H1 (cell line): ENCODE results near the gene GPR12. TPM values are rescaled to one million over a fixed set of nuclear protein-coding genes. Genes with fewer than 3 reads are reported as not detected.

Experiments
- CTCF ChIA-PET: fragments of 300-600 bp; sonication (Branson Sonifier 250); formaldehyde crosslinking; loops from one replicate; lab custom pipeline; 2021; ENCODE audit not compliant: partially characterized antibody; lab: Charles Lee
- POLR2A ChIA-PET: fragments of 300-600 bp; sonication (Branson Sonifier 250); formaldehyde crosslinking; loops from one replicate; lab custom pipeline; 2021; ENCODE audit warnings: inconsistent platforms; ENCODE audit not compliant: partially characterized antibody; lab: Charles Lee
- DNase-seq, 2 experiments: peaks; one replicate each; pipeline versions ENCODE4 v3.0.0 to v3.0.0-alpha.2; 2010 to 2022; ENCODE audit warnings: low spot score in 2 of 2, low read depth in 1 of 2, mixed read lengths in 1 of 2
- FAIRE-seq: peaks from 2 replicates; lab custom pipeline; 2011; peaks lifted over from hg19 to GRCh38; lab: Jason Lieb, UNC
- H2AFZ ChIP-seq: 2 replicates; pipeline ENCODE4 v1.8.1; 2012; ENCODE audit warnings: low read length, inconsistent platforms
- H2AK5ac ChIP-seq: 2 replicates; pipeline ENCODE4 v1.6.1; 2013; ENCODE audit warnings: low read depth, low read length
- H2BK120ac ChIP-seq: replicated peaks from 2 replicates; pipeline ENCODE3; 2013; ENCODE audit warnings: low read depth, low read length, inconsistent platforms
- H2BK12ac ChIP-seq: 2 replicates; pipeline ENCODE4 v1.6.1; 2013; ENCODE audit warnings: low read depth, low read length
- H2BK15ac ChIP-seq: 2 replicates; pipeline ENCODE4 v1.6.1; 2013; ENCODE audit warnings: low read length
- H2BK20ac ChIP-seq: 2 replicates; pipeline ENCODE4 v1.6.1; 2013; ENCODE audit warnings: low read length
- H2BK5ac ChIP-seq: 2 replicates; pipeline ENCODE4 v1.6.1; 2013; ENCODE audit warnings: low read depth, low read length
- H3K14ac ChIP-seq: 2 replicates; pipeline ENCODE4 v1.6.1; 2013; ENCODE audit warnings: inconsistent platforms; ENCODE audit not compliant: insufficient read length
- H3K18ac ChIP-seq: 2 replicates; pipeline ENCODE4 v1.6.1; 2013; ENCODE audit warnings: low read length; ENCODE audit errors: extremely low read depth
- H3K23ac ChIP-seq: 2 replicates; pipeline ENCODE4 v1.6.1; 2013; ENCODE audit warnings: inconsistent platforms; ENCODE audit not compliant: insufficient read length
- H3K23me2 ChIP-seq: 2 replicates; pipeline ENCODE4 v1.6.1; 2013; ENCODE audit warnings: low read depth, low read length
- H3K27ac ChIP-seq: 2 replicates; pipeline ENCODE4 v1.6.1; 2011; ENCODE audit warnings: low read depth, low read length, inconsistent platforms
- H3K27me3 ChIP-seq, 4 experiments: replicated peaks in 1 of 4; 1 replicate in 1 of 4; 2 replicates in 3 of 4; pipeline versions ENCODE4 v1.6.1 to v1.8.1; 2011 to 2013; ENCODE audit warnings: low read length in 3 of 4, mild to moderate bottlenecking in 3 of 4, inconsistent platforms in 2 of 4, mixed read lengths in 2 of 4, moderate library complexity in 1 of 4; ENCODE audit not compliant: control insufficient read depth in 3 of 4, insufficient read depth in 3 of 4; ENCODE audit errors: extremely low read depth in 1 of 4
- H3K36me3 ChIP-seq, 4 experiments: 2 replicates each; pipeline versions ENCODE4 v1.6.1 to v1.8.1; 2011 to 2013; ENCODE audit warnings: mild to moderate bottlenecking in 4 of 4, low read length in 3 of 4, moderate library complexity in 2 of 4, control low read depth in 1 of 4, inconsistent platforms in 1 of 4; ENCODE audit not compliant: insufficient read depth in 4 of 4, control insufficient read depth in 2 of 4
- H3K4ac ChIP-seq: replicated peaks from 2 replicates; pipeline ENCODE3; 2013; ENCODE audit warnings: low read length, low read depth, mixed read lengths, inconsistent platforms; ENCODE audit not compliant: insufficient read length
- H3K4me1 ChIP-seq, 4 experiments: replicated peaks in 1 of 4; 1 replicate in 1 of 4; 2 replicates in 3 of 4; pipeline versions ENCODE4 v1.6.1 to v1.8.1; 2011 to 2013; ENCODE audit warnings: low read length in 3 of 4, inconsistent platforms in 2 of 4, mixed read lengths in 1 of 4; ENCODE audit not compliant: insufficient read depth in 4 of 4, control insufficient read depth in 3 of 4
- H3K4me2 ChIP-seq, 2 experiments: 2 replicates each; pipeline versions ENCODE4 v1.6.1 to v1.8.1; 2011 to 2013; ENCODE audit warnings: low read depth in 2 of 2, low read length in 2 of 2, control low read depth in 1 of 2, inconsistent platforms in 1 of 2, mild to moderate bottlenecking in 1 of 2; ENCODE audit not compliant: insufficient read depth in 1 of 2
- H3K4me3 ChIP-seq, 4 experiments: fragments of 200-600, 300-600 bp in 1 of 4; sonication (generic), shearing (Covaris generic), sonication (Bioruptor Twin) in 1 of 4; 2 replicates each; pipeline versions ENCODE4 v1.5.1 to v1.8.1; 2011 to 2016; ENCODE audit warnings: low read length in 4 of 4, low read depth in 3 of 4, control low read depth in 2 of 4, inconsistent platforms in 2 of 4, mild to moderate bottlenecking in 2 of 4, mixed read lengths in 1 of 4, moderate library complexity in 1 of 4; ENCODE audit not compliant: insufficient read depth in 2 of 4; ENCODE audit errors: extremely low read depth in 1 of 4
- H3K56ac ChIP-seq: replicated peaks from 2 replicates; pipeline ENCODE3; 2013; ENCODE audit warnings: low read depth, mild to moderate bottlenecking, mixed read lengths, low read length, inconsistent platforms; ENCODE audit not compliant: insufficient read length
- H3K79me1 ChIP-seq: 2 replicates; pipeline ENCODE4 v1.6.1; 2013; ENCODE audit warnings: low read depth, low read length, control low read depth
- H3K79me2 ChIP-seq, 2 experiments: 2 replicates each; pipeline versions ENCODE4 v1.6.1 to v1.8.1; 2012 to 2013; ENCODE audit warnings: low read length in 2 of 2, mild to moderate bottlenecking in 2 of 2, inconsistent platforms in 1 of 2; ENCODE audit not compliant: insufficient read depth in 2 of 2, control insufficient read depth in 1 of 2
- H3K9ac ChIP-seq, 4 experiments: replicated peaks in 1 of 4; 1 replicate in 1 of 4; 2 replicates in 3 of 4; pipeline versions ENCODE4 v1.6.1 to v1.8.1; 2011 to 2013; ENCODE audit warnings: low read depth in 3 of 4, low read length in 3 of 4, control low read depth in 2 of 4, mild to moderate bottlenecking in 2 of 4, moderate library complexity in 2 of 4, inconsistent platforms in 1 of 4; ENCODE audit errors: extremely low read depth in 1 of 4
- H3K9me3 ChIP-seq, 2 experiments: 2 replicates each; pipeline versions ENCODE4 v1.6.1 to v1.8.1; 2012 to 2013; ENCODE audit warnings: mild to moderate bottlenecking in 2 of 2, moderate library complexity in 2 of 2, control low read depth in 1 of 2, inconsistent platforms in 1 of 2, low read depth in 1 of 2, low read length in 1 of 2, mixed read lengths in 1 of 2; ENCODE audit not compliant: insufficient read depth in 2 of 2
- H4K20me1 ChIP-seq, 2 experiments: replicated peaks in 1 of 2; 2 replicates each; pipeline versions ENCODE3 to v1.8.1; 2011 to 2013; ENCODE audit warnings: inconsistent platforms in 2 of 2, low read length in 2 of 2, mild to moderate bottlenecking in 1 of 2; ENCODE audit not compliant: insufficient read depth in 2 of 2, control insufficient read depth in 1 of 2
- H4K5ac ChIP-seq: 2 replicates; pipeline ENCODE4 v1.6.1; 2013; ENCODE audit warnings: low read length, low read depth, mixed read lengths, inconsistent platforms; ENCODE audit not compliant: insufficient read length
- H4K8ac ChIP-seq: 2 replicates; pipeline ENCODE4 v1.8.0; 2013; ENCODE audit warnings: mild to moderate bottlenecking, moderate library complexity, low read length, inconsistent platforms; ENCODE audit not compliant: insufficient read depth; ENCODE audit errors: extremely low read depth
- H4K91ac ChIP-seq: replicated peaks from 2 replicates; pipeline ENCODE3; 2013; ENCODE audit warnings: low read length, mixed read lengths, inconsistent platforms; ENCODE audit not compliant: insufficient read length
- BCL11A ChIP-seq, 2 experiments: IDR thresholded peaks; one replicate each; pipeline ENCODE4 v1.6.1; 2011; ENCODE audit warnings: low read depth in 2 of 2, low read length in 2 of 2, mild to moderate bottlenecking in 2 of 2
- CBX5 ChIP-seq: fragments of 300-800, 300-1000 bp; sonication (generic); IDR thresholded peaks from 2 replicates; pipeline ENCODE4 v1.7.1; 2016; ENCODE audit warnings: antibody characterized with exemption, low read length, low read depth
- JUND ChIP-seq: IDR thresholded peaks from 2 replicates; pipeline ENCODE4 v1.6.1; 2011; ENCODE audit warnings: mild to moderate bottlenecking, improper control_type of control experiment, low read length
- KDM4A ChIP-seq: IDR thresholded peaks from one replicate; pipeline ENCODE4 v1.7.1; 2012; ENCODE audit warnings: low read depth, mild to moderate bottlenecking, moderate library complexity, low read length, inconsistent platforms; ENCODE audit not compliant: severe bottlenecking
- MAFK ChIP-seq: IDR thresholded peaks from 2 replicates; pipeline ENCODE4 v1.6.1; 2012; ENCODE audit warnings: low read depth, mild to moderate bottlenecking, improper control_type of control experiment, low read length
- NRF1 ChIP-seq: IDR thresholded peaks from 2 replicates; pipeline ENCODE4 v1.6.1; 2011; ENCODE audit warnings: mild to moderate bottlenecking, low read depth, low read length, improper control_type of control experiment
- RBBP5 ChIP-seq: IDR thresholded peaks from 2 replicates; pipeline ENCODE4 v1.7.1; 2012; ENCODE audit warnings: low read depth, mild to moderate bottlenecking, inconsistent platforms, low read length, moderate library complexity, borderline replicate concordance
- TAF1 ChIP-seq: IDR thresholded peaks from 2 replicates; pipeline ENCODE4 v1.6.1; 2011; ENCODE audit warnings: mild to moderate bottlenecking, low read depth, low read length
- TAF7 ChIP-seq: optimal IDR thresholded peaks from 2 replicates; pipeline ENCODE3; 2011; ENCODE audit warnings: low read depth, mild to moderate bottlenecking, inconsistent platforms, low read length, moderate library complexity, borderline replicate concordance
- TBP ChIP-seq: IDR thresholded peaks from 2 replicates; pipeline ENCODE4 v1.6.1; 2011; ENCODE audit warnings: low read depth, low read length, improper control_type of control experiment
- TEAD4 ChIP-seq: IDR thresholded peaks from 2 replicates; pipeline ENCODE4 v1.6.1; 2012; ENCODE audit warnings: low read depth, low read length, inconsistent platforms, mixed read lengths
- WGBS, 2 experiments: shearing (Covaris generic) in 1 of 2; methylation state at CpG; one replicate each; pipeline versions ENCODE4 v1.1.6 to v1.1.7; 2013 to 2015; ENCODE audit warnings: low lambda C conversion rate in 2 of 2, mixed read lengths in 2 of 2, inconsistent platforms in 1 of 2, low coverage in 1 of 2, missing lambda C conversion rate in 1 of 2; ENCODE audit not compliant: insufficient replicate concordance in 2 of 2, insufficient coverage in 1 of 2, insufficient read length in 1 of 2; ENCODE audit errors: extremely low coverage in 1 of 2, missing lambda C conversion rate in 1 of 2; 5-methylcytosine and 5-hydroxymethylcytosine counted together
- polyA plus RNA-seq, 7 experiments: library from polyadenylated mRNA; depleted of rRNA in 3 of 7; stranded (reverse) in 5 of 7; unstranded in 2 of 7; fragments of >200 nt in 5 of 7; fragments of 200-250 nt in 2 of 7; gene quantifications; 1 replicate in 5 of 7; 2 replicates in 1 of 7; 4 replicates in 1 of 7; pipeline versions ENCODE4 v1.2.1 to v1.2.3, GENCODE V29; 2011 to 2013; ENCODE audit warnings: missing spikeins in 2 of 7, mixed read lengths in 2 of 7
- total RNA-seq: library from RNA; stranded (reverse); fragmentation: NEBNext Ultra II Directional; extraction: Animal tissue kit (Norgen Biotek cat#: 25700); gene quantifications from 2 replicates; pipeline ENCODE4 v1.2.1, GENCODE V29; 2021
- TF ChIP-seq, protein P1 (sequence below), 3 experiments: IDR thresholded peaks; 1 replicate in 2 of 3; 2 replicates in 1 of 3; pipeline versions ENCODE4 v1.5.1 to v1.6.1; 2011; ENCODE audit warnings: low read length in 3 of 3, mild to moderate bottlenecking in 3 of 3, inconsistent platforms in 2 of 3, low read depth in 1 of 3, moderate library complexity in 1 of 3; ENCODE audit not compliant: insufficient read depth in 1 of 3; ENCODE audit errors: control extremely low read depth in 1 of 3

The GPR12 gene
- total and polyA plus RNA-seq, 2 of the 8 experiments (the other 6 are each of a cell fraction or from before 2014, with no cell fraction given), result 0.15 to 0.27 TPM

- CTCF ChIA-PET, result interaction anchor here (1.1 to 3.0 kb wide), 6 partner anchors 9 to 197 kb away, joined by 3 to 11 read pairs (median 4); no protein-coding TSS in a partner anchor
- Histone ChIP-seq H3K9ac (no peak overlapping the region), H4K20me1 (no peaks in the 10 kb centered on the region)
- TF ChIP-seq CBX5, result no peak
- no peak for TF ChIP-seq KDM4A
- no peak for TF ChIP-seq NRF1
- no peak for TF ChIP-seq RBBP5
- no peak for TF ChIP-seq BCL11A (IDR thresholded peaks at IDR 0.05; ENCODE audit: low read depth in 2 of 2, low read length in 2 of 2)
- TF ChIP-seq TAF1, result no peak
- no peak for TF ChIP-seq TBP
- no peak for TF ChIP-seq MAFK
- TF ChIP-seq JUND, result no peak
- TF ChIP-seq, protein P1, sequence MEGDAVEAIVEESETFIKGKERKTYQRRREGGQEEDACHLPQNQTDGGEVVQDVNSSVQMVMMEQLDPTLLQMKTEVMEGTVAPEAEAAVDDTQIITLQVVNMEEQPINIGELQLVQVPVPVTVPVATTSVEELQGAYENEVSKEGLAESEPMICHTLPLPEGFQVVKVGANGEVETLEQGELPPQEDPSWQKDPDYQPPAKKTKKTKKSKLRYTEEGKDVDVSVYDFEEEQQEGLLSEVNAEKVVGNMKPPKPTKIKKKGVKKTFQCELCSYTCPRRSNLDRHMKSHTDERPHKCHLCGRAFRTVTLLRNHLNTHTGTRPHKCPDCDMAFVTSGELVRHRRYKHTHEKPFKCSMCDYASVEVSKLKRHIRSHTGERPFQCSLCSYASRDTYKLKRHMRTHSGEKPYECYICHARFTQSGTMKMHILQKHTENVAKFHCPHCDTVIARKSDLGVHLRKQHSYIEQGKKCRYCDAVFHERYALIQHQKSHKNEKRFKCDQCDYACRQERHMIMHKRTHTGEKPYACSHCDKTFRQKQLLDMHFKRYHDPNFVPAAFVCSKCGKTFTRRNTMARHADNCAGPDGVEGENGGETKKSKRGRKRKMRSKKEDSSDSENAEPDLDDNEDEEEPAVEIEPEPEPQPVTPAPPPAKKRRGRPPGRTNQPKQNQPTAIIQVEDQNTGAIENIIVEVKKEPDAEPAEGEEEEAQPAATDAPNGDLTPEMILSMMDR (IDR thresholded peaks at IDR 0.05; ENCODE audit: control extremely low read depth in 1 of 3, insufficient read depth in 1 of 3, low read depth in 1 of 3, low read length in 3 of 3), result no peak
- no peak for TF ChIP-seq TEAD4
- no peak for TF ChIP-seq TAF7
These were observed 11.3 kb downstream of the GPR12 start for GRCh38 chr13:26749285-26749684.

More at GRCh38 chr13:26749285-26749684, 11.3 kb downstream of the GPR12 start:
- no peak overlapping the region for H3K23ac ChIP-seq
- no peak overlapping the region for H3K14ac ChIP-seq
- H3K79me1 ChIP-seq, result no peaks in the 10 kb centered on the region
- no peaks in the 10 kb centered on the region for H3K23me2 ChIP-seq
- H3K36me3 ChIP-seq, result no peaks in the 10 kb centered on the region
- no peak overlapping the region for H3K56ac ChIP-seq
- H2BK12ac ChIP-seq, result no peak overlapping the region
- no peak overlapping the region for H3K18ac ChIP-seq
- H2AK5ac ChIP-seq, result no peak overlapping the region
- no peak overlapping the region for H3K27ac ChIP-seq
- POLR2A ChIA-PET, result no interaction called here
- no peaks in the 10 kb centered on the region for H3K79me2 ChIP-seq
- no peak for FAIRE-seq
- H4K5ac ChIP-seq, result no peak overlapping the region
- no peak overlapping the region for H4K8ac ChIP-seq
- peaks cover 0 to 3% (median 0%) of the 10 kb centered on the region in 4 experiments; a peak in 2 of 7 replicates for H3K4me1 ChIP-seq
- no peaks in the 10 kb centered on the region for H3K9me3 ChIP-seq
- H4K91ac ChIP-seq, result no peak overlapping the region
- H2BK120ac ChIP-seq, result no peak overlapping the region
- no peak overlapping the region for H2BK15ac ChIP-seq
- peaks cover 0 to 3% (median 1%) of the 10 kb centered on the region in 4 experiments; a peak in 3 of 7 replicates for H3K27me3 ChIP-seq
- WGBS, 2 experiments, result 59% methylated on average over 4 of the region's 8 CpGs; no CpG with 5 or more reads in 1 of the 2 experiments
- H3K4me3 ChIP-seq, result no peak overlapping the region
- no peak overlapping the region for H3K4ac ChIP-seq
- no peak overlapping the region for H3K4me2 ChIP-seq
- no peak overlapping the region for H2BK5ac ChIP-seq
- H2BK20ac ChIP-seq, result no peak overlapping the region
- DNase-seq, result no peak
- H2AFZ ChIP-seq, result no peak overlapping the region
